ENCODE data around the gene AUTS2. TPM values are rescaled to one million over a fixed set of nuclear protein-coding genes. Genes with fewer than 3 reads are reported as not detected.

The AUTS2 gene
- total and polyA plus RNA-seq, 10 of the 15 experiments (the other 5 are each of a cell fraction or from before 2014, with no cell fraction given) = 6.4 to 55.6 (median 21.6) TPM

DNA sequence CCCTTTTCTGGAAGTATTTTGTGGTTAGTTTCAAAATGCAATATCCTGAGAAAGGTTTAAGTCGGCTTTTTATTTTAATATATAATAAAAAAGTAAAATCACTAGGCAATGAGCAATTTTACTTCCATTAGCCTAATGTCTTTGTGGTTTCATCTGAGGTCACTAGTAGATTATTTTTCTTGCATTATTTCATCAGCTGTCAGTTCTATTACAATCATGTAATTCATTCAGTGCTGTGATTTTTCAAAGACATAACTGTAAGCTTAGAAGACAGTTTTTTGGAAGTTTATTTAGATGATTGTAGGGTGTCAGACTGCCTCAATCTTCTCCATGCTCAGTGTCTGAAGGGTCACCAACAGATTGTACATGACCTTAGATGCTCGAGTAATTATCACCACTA is 965.7 kb downstream of the AUTS2 start:
- Histone ChIP-seq H3K36me3 (ENCODE audit: control insufficient read depth in 2 of 2, insufficient read depth in 2 of 2, low read length in 1 of 2) (no peaks in the 10 kb centered on the region; a peak in 1 of 4 replicates), H4K20me1 (ENCODE audit: control insufficient read depth, insufficient read depth) (no peaks in the 10 kb centered on the region), H3K9me3 (replicated peaks; ENCODE audit: control insufficient read depth, insufficient read depth, low read length) (no peaks in the 10 kb centered on the region), H3K79me2 (ENCODE audit: control insufficient read depth, insufficient read depth, low read length) (no peaks in the 10 kb centered on the region), H3K4me1 (ENCODE audit: control insufficient read depth, insufficient read depth, low read length) (no peaks in the 10 kb centered on the region), H3K4me3 (no peak overlapping the region), H2AFZ (ENCODE audit: control insufficient read depth, low read depth, low read length) (no peak overlapping the region), H3K9ac (ENCODE audit: control insufficient read depth, insufficient read depth, low read length) (no peak overlapping the region), H3K27ac (ENCODE audit: control insufficient read depth, insufficient read depth) (no peak overlapping the region), H3K27me3 (replicated peaks in 1 of 2; ENCODE audit: control insufficient read depth in 2 of 2, insufficient read depth in 2 of 2, low read length in 1 of 2) (no peaks in the 10 kb centered on the region), H3K4me2 (ENCODE audit: control insufficient read depth, insufficient read depth) (no peak overlapping the region)
- ChIA-PET POLR2A (no interaction called here), CTCF (interaction anchor here (0.6 to 0.8 kb wide), 2 partner anchors 21 to 41 kb away, joined by 3 read pairs; no protein-coding TSS in a partner anchor), SMC1A (ENCODE audit: uncharacterized antibody, unreplicated experiment) (interaction anchor here (0.8 to 1.3 kb wide), 2 partner anchors 14 to 132 kb away, joined by 3 to 5 read pairs; no protein-coding TSS in a partner anchor), RAD21 (ENCODE audit: unreplicated experiment) (no interaction called here)
- BruUV-seq (replicated peaks) = no TSS peak
- in situ Hi-C loops (cut with MboI) = no loop called here
- intact Hi-C loops (cut with micrococcal nuclease; ENCODE audit: unreplicated experiment) = no loop called here
- FAIRE-seq (no peak), DNase-seq (ENCODE audit: low read depth, low spot score) (no peak), ATAC-seq (no peak)
- WGBS (ENCODE audit: insufficient coverage, insufficient replicate concordance, low lambda C conversion rate, missing lambda C conversion rate) = 0% methylated on average over 2 of the region's 2 CpGs
- no peak for TF ChIP-seq ZNF622 (IDR thresholded peaks at IDR 0.05)
- no peak for TF ChIP-seq EP300 (IDR thresholded peaks at IDR 0.05; ENCODE audit: borderline replicate concordance in 1 of 2, control insufficient read depth in 1 of 2, low read depth in 2 of 2, low read length in 2 of 2)
- no peak for TF ChIP-seq POLR2AphosphoS2 (IDR thresholded peaks at IDR 0.05; ENCODE audit: low read depth, low read length)
- TF ChIP-seq ZBTB33 (IDR thresholded peaks at IDR 0.05) = no peak
- no peak for TF ChIP-seq PML (IDR thresholded peaks at IDR 0.05; ENCODE audit: low read length)
- TF ChIP-seq HDAC6 (IDR thresholded peaks at IDR 0.05; ENCODE audit: unreplicated experiment) = no peak
- no peak for TF ChIP-seq YBX1 (IDR thresholded peaks at IDR 0.05)
- TF ChIP-seq, protein P1, sequence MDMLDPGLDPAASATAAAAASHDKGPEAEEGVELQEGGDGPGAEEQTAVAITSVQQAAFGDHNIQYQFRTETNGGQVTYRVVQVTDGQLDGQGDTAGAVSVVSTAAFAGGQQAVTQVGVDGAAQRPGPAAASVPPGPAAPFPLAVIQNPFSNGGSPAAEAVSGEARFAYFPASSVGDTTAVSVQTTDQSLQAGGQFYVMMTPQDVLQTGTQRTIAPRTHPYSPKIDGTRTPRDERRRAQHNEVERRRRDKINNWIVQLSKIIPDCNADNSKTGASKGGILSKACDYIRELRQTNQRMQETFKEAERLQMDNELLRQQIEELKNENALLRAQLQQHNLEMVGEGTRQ (IDR thresholded peaks at IDR 0.05; ENCODE audit: borderline replicate concordance, low read depth, low read length) = no peak
- TF ChIP-seq ZBED1 (IDR thresholded peaks at IDR 0.05; ENCODE audit: borderline replicate concordance) = no peak
- TF ChIP-seq, protein P2, sequence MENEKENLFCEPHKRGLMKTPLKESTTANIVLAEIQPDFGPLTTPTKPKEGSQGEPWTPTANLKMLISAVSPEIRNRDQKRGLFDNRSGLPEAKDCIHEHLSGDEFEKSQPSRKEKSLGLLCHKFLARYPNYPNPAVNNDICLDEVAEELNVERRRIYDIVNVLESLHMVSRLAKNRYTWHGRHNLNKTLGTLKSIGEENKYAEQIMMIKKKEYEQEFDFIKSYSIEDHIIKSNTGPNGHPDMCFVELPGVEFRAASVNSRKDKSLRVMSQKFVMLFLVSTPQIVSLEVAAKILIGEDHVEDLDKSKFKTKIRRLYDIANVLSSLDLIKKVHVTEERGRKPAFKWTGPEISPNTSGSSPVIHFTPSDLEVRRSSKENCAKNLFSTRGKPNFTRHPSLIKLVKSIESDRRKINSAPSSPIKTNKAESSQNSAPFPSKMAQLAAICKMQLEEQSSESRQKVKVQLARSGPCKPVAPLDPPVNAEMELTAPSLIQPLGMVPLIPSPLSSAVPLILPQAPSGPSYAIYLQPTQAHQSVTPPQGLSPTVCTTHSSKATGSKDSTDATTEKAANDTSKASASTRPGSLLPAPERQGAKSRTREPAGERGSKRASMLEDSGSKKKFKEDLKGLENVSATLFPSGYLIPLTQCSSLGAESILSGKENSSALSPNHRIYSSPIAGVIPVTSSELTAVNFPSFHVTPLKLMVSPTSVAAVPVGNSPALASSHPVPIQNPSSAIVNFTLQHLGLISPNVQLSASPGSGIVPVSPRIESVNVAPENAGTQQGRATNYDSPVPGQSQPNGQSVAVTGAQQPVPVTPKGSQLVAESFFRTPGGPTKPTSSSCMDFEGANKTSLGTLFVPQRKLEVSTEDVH (IDR thresholded peaks at IDR 0.05; ENCODE audit: low read depth, partially characterized antibody) = no peak
- TF ChIP-seq CHD2 (IDR thresholded peaks at IDR 0.05; ENCODE audit: borderline replicate concordance, low read depth, low read length) = no peak
- no peak for TF ChIP-seq MTA3 (IDR thresholded peaks at IDR 0.05; ENCODE audit: borderline replicate concordance, low read length)
- TF ChIP-seq SIN3A (IDR thresholded peaks at IDR 0.05; ENCODE audit: low read depth, low read length) = no peak
- TF ChIP-seq ZBTB40 (IDR thresholded peaks at IDR 0.05; ENCODE audit: borderline replicate concordance) = no peak

All from GM12878 (cell line).